ENCODE data around the gene NFU1.

- TF ChIP-seq ZKSCAN3 (CRISPR knock-in tag; IDR thresholded peaks at IDR 0.05) = no peak
- TF ChIP-seq ZNF707 (CRISPR knock-in tag; conservative IDR thresholded peaks at IDR 0.05) = no peak
- no peak for TF ChIP-seq RFX5 (IDR thresholded peaks at IDR 0.05; ENCODE audit: low read depth, low read length)
- no peak for TF ChIP-seq POLR2A (conservative IDR thresholded peaks at IDR 0.05)
- TF ChIP-seq, protein P1, sequence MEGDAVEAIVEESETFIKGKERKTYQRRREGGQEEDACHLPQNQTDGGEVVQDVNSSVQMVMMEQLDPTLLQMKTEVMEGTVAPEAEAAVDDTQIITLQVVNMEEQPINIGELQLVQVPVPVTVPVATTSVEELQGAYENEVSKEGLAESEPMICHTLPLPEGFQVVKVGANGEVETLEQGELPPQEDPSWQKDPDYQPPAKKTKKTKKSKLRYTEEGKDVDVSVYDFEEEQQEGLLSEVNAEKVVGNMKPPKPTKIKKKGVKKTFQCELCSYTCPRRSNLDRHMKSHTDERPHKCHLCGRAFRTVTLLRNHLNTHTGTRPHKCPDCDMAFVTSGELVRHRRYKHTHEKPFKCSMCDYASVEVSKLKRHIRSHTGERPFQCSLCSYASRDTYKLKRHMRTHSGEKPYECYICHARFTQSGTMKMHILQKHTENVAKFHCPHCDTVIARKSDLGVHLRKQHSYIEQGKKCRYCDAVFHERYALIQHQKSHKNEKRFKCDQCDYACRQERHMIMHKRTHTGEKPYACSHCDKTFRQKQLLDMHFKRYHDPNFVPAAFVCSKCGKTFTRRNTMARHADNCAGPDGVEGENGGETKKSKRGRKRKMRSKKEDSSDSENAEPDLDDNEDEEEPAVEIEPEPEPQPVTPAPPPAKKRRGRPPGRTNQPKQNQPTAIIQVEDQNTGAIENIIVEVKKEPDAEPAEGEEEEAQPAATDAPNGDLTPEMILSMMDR (IDR thresholded peaks at IDR 0.05 in 2 of 3, conservative IDR thresholded peaks at IDR 0.05 in 1 of 3; ENCODE audit: insufficient read depth in 2 of 3, low read depth in 1 of 3, low read length in 3 of 3) = no peak
- TF ChIP-seq, protein P2, sequence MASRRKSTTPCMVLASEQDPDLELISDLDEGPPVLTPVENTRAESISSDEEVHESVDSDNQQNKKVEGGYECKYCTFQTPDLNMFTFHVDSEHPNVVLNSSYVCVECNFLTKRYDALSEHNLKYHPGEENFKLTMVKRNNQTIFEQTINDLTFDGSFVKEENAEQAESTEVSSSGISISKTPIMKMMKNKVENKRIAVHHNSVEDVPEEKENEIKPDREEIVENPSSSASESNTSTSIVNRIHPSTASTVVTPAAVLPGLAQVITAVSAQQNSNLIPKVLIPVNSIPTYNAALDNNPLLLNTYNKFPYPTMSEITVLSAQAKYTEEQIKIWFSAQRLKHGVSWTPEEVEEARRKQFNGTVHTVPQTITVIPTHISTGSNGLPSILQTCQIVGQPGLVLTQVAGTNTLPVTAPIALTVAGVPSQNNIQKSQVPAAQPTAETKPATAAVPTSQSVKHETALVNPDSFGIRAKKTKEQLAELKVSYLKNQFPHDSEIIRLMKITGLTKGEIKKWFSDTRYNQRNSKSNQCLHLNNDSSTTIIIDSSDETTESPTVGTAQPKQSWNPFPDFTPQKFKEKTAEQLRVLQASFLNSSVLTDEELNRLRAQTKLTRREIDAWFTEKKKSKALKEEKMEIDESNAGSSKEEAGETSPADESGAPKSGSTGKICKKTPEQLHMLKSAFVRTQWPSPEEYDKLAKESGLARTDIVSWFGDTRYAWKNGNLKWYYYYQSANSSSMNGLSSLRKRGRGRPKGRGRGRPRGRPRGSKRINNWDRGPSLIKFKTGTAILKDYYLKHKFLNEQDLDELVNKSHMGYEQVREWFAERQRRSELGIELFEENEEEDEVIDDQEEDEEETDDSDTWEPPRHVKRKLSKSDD (conservative IDR thresholded peaks at IDR 0.05; ENCODE audit: low read length) = no peak
- TF ChIP-seq, protein P3, sequence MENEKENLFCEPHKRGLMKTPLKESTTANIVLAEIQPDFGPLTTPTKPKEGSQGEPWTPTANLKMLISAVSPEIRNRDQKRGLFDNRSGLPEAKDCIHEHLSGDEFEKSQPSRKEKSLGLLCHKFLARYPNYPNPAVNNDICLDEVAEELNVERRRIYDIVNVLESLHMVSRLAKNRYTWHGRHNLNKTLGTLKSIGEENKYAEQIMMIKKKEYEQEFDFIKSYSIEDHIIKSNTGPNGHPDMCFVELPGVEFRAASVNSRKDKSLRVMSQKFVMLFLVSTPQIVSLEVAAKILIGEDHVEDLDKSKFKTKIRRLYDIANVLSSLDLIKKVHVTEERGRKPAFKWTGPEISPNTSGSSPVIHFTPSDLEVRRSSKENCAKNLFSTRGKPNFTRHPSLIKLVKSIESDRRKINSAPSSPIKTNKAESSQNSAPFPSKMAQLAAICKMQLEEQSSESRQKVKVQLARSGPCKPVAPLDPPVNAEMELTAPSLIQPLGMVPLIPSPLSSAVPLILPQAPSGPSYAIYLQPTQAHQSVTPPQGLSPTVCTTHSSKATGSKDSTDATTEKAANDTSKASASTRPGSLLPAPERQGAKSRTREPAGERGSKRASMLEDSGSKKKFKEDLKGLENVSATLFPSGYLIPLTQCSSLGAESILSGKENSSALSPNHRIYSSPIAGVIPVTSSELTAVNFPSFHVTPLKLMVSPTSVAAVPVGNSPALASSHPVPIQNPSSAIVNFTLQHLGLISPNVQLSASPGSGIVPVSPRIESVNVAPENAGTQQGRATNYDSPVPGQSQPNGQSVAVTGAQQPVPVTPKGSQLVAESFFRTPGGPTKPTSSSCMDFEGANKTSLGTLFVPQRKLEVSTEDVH (IDR thresholded peaks at IDR 0.05; ENCODE audit: low read depth, partially characterized antibody) = no peak
- TF ChIP-seq POLR2G (IDR thresholded peaks at IDR 0.05; ENCODE audit: low read depth, low read length) = no peak
- no peak for TF ChIP-seq BHLHE40 (IDR thresholded peaks at IDR 0.05; ENCODE audit: low read length)
- no peak for TF ChIP-seq FOS (IDR thresholded peaks at IDR 0.05; ENCODE audit: extremely low read depth, insufficient read length)
- TF ChIP-seq, protein P4, sequence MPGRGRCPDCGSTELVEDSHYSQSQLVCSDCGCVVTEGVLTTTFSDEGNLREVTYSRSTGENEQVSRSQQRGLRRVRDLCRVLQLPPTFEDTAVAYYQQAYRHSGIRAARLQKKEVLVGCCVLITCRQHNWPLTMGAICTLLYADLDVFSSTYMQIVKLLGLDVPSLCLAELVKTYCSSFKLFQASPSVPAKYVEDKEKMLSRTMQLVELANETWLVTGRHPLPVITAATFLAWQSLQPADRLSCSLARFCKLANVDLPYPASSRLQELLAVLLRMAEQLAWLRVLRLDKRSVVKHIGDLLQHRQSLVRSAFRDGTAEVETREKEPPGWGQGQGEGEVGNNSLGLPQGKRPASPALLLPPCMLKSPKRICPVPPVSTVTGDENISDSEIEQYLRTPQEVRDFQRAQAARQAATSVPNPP (IDR thresholded peaks at IDR 0.05; ENCODE audit: borderline replicate concordance, insufficient read depth, insufficient read length) = no peak
- TF ChIP-seq FOXO4 (CRISPR knock-in tag; IDR thresholded peaks at IDR 0.05) = no peak
- no peak for TF ChIP-seq ZNF263 (CRISPR knock-in tag; IDR thresholded peaks at IDR 0.05; ENCODE audit: borderline replicate concordance)
- no peak for TF ChIP-seq HCFC1 (IDR thresholded peaks at IDR 0.05; ENCODE audit: low read depth, low read length)
Measured at GRCh38 chr2:69469784-69470183, 32.5 kb upstream of the NFU1 start.

Measured in K562 (cell line).